ENCODE measurements around the gene PAK6. TPM values are rescaled to one million over a fixed set of nuclear protein-coding genes. Genes with fewer than 3 reads are reported as not detected.
A peak's percentile ranks its signal among the peaks of the same experiment; 100 is the strongest.

Gene PAK6
- total RNA-seq, 2 donors from 2014 or later: 4.9 to 10.4 TPM

DNA sequence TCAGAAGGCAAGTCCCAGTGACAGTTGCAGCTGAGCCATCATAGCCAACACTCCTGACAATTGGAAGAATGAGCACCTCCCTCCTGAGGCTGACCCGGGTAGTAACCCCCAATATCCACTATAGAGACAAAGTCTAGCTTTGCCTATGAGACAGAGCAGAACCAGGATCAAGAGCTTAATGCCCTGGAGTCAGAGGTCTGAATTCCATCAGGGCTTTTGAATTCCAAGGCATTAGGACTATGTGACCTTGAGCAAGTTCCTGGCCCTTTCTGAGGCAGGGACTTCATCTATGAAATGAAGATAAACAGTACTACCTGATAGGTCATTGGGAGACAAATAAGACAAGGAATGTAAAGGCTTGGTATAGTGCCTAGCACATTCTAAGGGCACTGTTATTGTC lies 81.5 kb downstream of the PAK6 start:
- Histone ChIP-seq H3K27ac (no peak overlapping the region), H3K9ac (ENCODE audit: low read depth in 2 of 2, low read length in 2 of 2) (no peak overlapping the region), H3K4me3 (no peak overlapping the region), H3K4me1 (peaks cover 5% of the 10 kb centered on the region), H3K9me3 (no peaks in the 10 kb centered on the region), H3K36me3 (no peaks in the 10 kb centered on the region), H3K27me3 (no peaks in the 10 kb centered on the region)
- no peak for TF ChIP-seq CTCF (IDR thresholded peaks at IDR 0.05)
- intact Hi-C loops (cut with DNase I): loop anchor here (5.0 kb wide), 2 partner anchors 47 to 102 kb away; no protein-coding TSS in a partner anchor
- DNase-seq: no peak

DNA sequence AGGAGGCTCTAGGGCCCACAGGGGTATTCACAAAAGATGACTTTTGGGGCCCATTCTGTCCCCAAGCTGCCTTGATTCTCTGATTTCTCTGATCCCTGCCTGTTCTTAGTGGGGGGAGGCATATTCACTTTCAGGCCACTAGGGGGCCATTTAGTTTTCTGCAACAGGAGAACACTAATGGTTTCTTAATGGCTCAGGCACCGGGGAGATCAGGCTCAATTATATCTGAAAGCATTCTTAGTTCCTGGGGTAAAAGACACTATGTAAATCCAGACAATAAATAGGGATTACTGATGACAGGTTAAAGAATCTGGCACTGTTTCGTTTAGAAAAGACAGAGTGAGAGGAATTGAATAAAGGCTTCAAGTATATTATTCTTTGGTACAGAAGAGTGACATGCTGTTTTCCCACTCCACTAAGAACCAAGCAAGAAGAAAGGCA lies 82.1 kb downstream of the PAK6 start:
- peak; percentile 66 for DNase-seq
- Histone ChIP-seq H3K4me3 (no peak overlapping the region), H3K36me3 (no peaks in the 10 kb centered on the region), H3K27ac (no peak overlapping the region), H3K27me3 (no peaks in the 10 kb centered on the region), H3K9ac (ENCODE audit: low read depth in 2 of 2, low read length in 2 of 2) (no peak overlapping the region), H3K4me1 (peaks cover 5% of the 10 kb centered on the region), H3K9me3 (no peaks in the 10 kb centered on the region)
- peak; percentile 88 for TF ChIP-seq CTCF (IDR thresholded peaks at IDR 0.05)
- intact Hi-C loops (cut with DNase I): loop anchor here (5.0 kb wide), 2 partner anchors 46 to 101 kb away; no protein-coding TSS in a partner anchor

- H3K4me1 ChIP-seq: peaks cover 5% of the 10 kb centered on the region
- no peaks in the 10 kb centered on the region for H3K27me3 ChIP-seq
- peak overlapping the region; percentile 39 for H3K4me3 ChIP-seq
- TF ChIP-seq CTCF (IDR thresholded peaks at IDR 0.05): no peak
- peak overlapping the region in 1 of 2 donors; percentile 70 for H3K9ac ChIP-seq (ENCODE audit: low read depth in 2 of 2, low read length in 2 of 2)
- DNase-seq: no peak
- H3K27ac ChIP-seq: peak overlapping the region; percentile 63
- H3K36me3 ChIP-seq: no peaks in the 10 kb centered on the region
- H3K9me3 ChIP-seq: no peaks in the 10 kb centered on the region
- intact Hi-C loops (cut with DNase I): loop anchor here (5.0 kb wide), 2 partner anchors 45 to 100 kb away; no protein-coding TSS in a partner anchor
These were observed 83.8 kb downstream of the PAK6 start for GRCh38 chr15:40322531-40323238.

- peak within 1 kb of the TSS; percentile 70 for H3K9ac ChIP-seq (ENCODE audit: low read depth in 2 of 2, low read length in 2 of 2)
- no peaks in the 10 kb centered on the region for H3K9me3 ChIP-seq
- peaks cover 5% of the 10 kb centered on the region for H3K4me1 ChIP-seq
- no peaks in the 10 kb centered on the region for H3K27me3 ChIP-seq
- no peaks in the 10 kb centered on the region for H3K36me3 ChIP-seq
- peak within 1 kb of the TSS; percentile 63 for H3K27ac ChIP-seq
- peak within 1 kb of the TSS; percentile 81 for H3K4me3 ChIP-seq
- peak; percentile 55 for TF ChIP-seq CTCF (IDR thresholded peaks at IDR 0.05)
- DNase-seq: peak; percentile 87
- intact Hi-C loops (cut with DNase I): loop anchor here (5.0 kb wide), 2 partner anchors 44 to 99 kb away; no protein-coding TSS in a partner anchor
These were observed 84.5 kb downstream of the PAK6 start, which contains the start of gene INAFM2 for GRCh38 chr15:40323239-40323952. INAFM2 (plus strand) TSS chr15:40323692; CDS start chr15:40324056, 364 bp downstream.

All from colonic mucosa (tissue), 4 donors.